ENCODE measurements around the gene RPTN. TPM values are rescaled to one million over a fixed set of nuclear protein-coding genes. Genes with fewer than 3 reads are reported as not detected.

Gene RPTN
- total RNA-seq, 1 experiment from 2014 or later = not detected

DNA sequence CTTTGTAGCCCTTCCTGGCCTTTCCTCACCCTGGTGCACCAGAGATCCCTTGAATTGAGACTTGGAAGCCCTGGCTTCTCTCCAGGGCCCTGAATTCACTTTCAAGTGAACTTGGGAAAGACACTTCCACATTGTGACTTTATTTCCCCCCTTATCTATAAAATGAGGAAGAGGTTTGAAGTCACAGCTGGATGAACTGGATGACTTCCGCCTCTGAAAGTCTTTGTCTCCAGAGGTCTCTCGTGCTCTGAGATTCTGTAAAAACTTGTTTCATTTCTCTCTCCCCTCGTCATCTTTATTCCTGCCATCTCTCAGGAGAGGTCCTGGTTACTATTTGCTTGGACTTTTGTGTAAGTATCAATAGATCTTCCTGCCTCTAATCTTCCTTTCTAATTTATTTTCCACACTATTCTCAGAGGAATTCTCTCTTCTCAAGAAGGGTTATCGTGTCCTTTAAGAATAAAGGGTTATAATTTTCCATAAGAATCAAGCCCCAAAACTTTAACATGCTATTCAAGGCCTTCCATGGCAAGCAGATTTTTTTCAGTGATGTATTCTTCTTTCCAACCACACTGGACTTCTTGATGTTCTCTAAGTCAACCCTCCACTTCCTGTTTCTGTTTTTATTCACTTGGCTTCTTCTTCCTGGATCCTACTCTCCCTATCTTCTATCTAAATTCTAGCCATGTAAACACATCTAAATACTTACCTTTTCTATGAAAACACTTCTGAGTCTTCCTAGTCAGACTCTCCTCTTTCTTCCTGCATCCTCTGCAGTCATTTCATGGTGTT lies 6.5 kb upstream of the RPTN start:
- CTCF ChIA-PET = interaction anchor here (0.8 to 17.5 kb wide), 10 partner anchors 12 to 293 kb away, joined by 3 to 351 read pairs (median 4); no protein-coding TSS in a partner anchor
- Mint-ChIP-seq H3K9me3 (ENCODE audit: unreplicated experiment) (no peaks in the 10 kb centered on the region), H3K4me3 (ENCODE audit: unreplicated experiment) (no peak overlapping the region), H3K36me3 (ENCODE audit: insufficient read depth, unreplicated experiment) (peaks cover 13% of the 10 kb centered on the region), H3K27ac (ENCODE audit: low read depth, unreplicated experiment) (peak overlapping the region; percentile 99), H3K4me1 (ENCODE audit: insufficient read depth, unreplicated experiment) (peaks cover 79% of the 10 kb centered on the region), H3K27me3 (ENCODE audit: insufficient read depth, unreplicated experiment) (no peaks in the 10 kb centered on the region)
- DNase-seq (ENCODE audit: unreplicated experiment) = no peak
- BruUV-seq (replicated peaks) = no TSS peak
- TF ChIP-seq, protein P1, sequence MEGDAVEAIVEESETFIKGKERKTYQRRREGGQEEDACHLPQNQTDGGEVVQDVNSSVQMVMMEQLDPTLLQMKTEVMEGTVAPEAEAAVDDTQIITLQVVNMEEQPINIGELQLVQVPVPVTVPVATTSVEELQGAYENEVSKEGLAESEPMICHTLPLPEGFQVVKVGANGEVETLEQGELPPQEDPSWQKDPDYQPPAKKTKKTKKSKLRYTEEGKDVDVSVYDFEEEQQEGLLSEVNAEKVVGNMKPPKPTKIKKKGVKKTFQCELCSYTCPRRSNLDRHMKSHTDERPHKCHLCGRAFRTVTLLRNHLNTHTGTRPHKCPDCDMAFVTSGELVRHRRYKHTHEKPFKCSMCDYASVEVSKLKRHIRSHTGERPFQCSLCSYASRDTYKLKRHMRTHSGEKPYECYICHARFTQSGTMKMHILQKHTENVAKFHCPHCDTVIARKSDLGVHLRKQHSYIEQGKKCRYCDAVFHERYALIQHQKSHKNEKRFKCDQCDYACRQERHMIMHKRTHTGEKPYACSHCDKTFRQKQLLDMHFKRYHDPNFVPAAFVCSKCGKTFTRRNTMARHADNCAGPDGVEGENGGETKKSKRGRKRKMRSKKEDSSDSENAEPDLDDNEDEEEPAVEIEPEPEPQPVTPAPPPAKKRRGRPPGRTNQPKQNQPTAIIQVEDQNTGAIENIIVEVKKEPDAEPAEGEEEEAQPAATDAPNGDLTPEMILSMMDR (IDR thresholded peaks at IDR 0.05; ENCODE audit: unreplicated experiment) = no peak
- POLR2A ChIA-PET = interaction anchor here (0.7 to 16.3 kb wide), 8 partner anchors 15 to 1385 kb away, joined by 3 to 503 read pairs (median 6); partner anchors contain the start of gene S100A11
- intact Hi-C loops (cut with micrococcal nuclease) = no loop called here

- TF ChIP-seq, protein P1 (IDR thresholded peaks at IDR 0.05; ENCODE audit: unreplicated experiment) = no peak
- peaks cover 13% of the 10 kb centered on the region for H3K36me3 Mint-ChIP-seq (ENCODE audit: insufficient read depth, unreplicated experiment)
- ChIA-PET POLR2A (interaction anchor here (0.7 to 16.3 kb wide), 8 partner anchors 16 to 129 kb away, joined by 3 to 503 read pairs (median 6); partner anchors contain the start of gene S100A11), CTCF (interaction anchor here (0.6 to 17.5 kb wide), 10 partner anchors 13 to 294 kb away, joined by 3 to 351 read pairs (median 4); no protein-coding TSS in a partner anchor)
- no peaks in the 10 kb centered on the region for H3K9me3 Mint-ChIP-seq (ENCODE audit: unreplicated experiment)
- H3K4me1 Mint-ChIP-seq (ENCODE audit: insufficient read depth, unreplicated experiment) = peaks cover 74% of the 10 kb centered on the region
- peak; percentile 72 for DNase-seq (ENCODE audit: unreplicated experiment)
- H3K27me3 Mint-ChIP-seq (ENCODE audit: insufficient read depth, unreplicated experiment) = no peaks in the 10 kb centered on the region
- no peak overlapping the region for H3K4me3 Mint-ChIP-seq (ENCODE audit: unreplicated experiment)
- peak overlapping the region; percentile 99 for H3K27ac Mint-ChIP-seq (ENCODE audit: low read depth, unreplicated experiment)
- no TSS peak for BruUV-seq (replicated peaks)
- intact Hi-C loops (cut with micrococcal nuclease) = no loop called here
Observed at GRCh38 chr1:152164517-152165136, 5.6 kb upstream of the RPTN start.

- TF ChIP-seq, protein P1 (IDR thresholded peaks at IDR 0.05; ENCODE audit: unreplicated experiment) = no peak
- BruUV-seq (replicated peaks) = no TSS peak
- H3K4me1 Mint-ChIP-seq (ENCODE audit: insufficient read depth, unreplicated experiment) = peaks cover 57% of the 10 kb centered on the region
- H3K9me3 Mint-ChIP-seq (ENCODE audit: unreplicated experiment) = no peaks in the 10 kb centered on the region
- H3K36me3 Mint-ChIP-seq (ENCODE audit: insufficient read depth, unreplicated experiment) = peaks cover 7% of the 10 kb centered on the region
- ChIA-PET POLR2A (interaction anchor here (0.7 to 16.3 kb wide), 14 partner anchors 8 to 228 kb away, joined by 3 to 503 read pairs (median 4); partner anchors contain the start of gene S100A11), CTCF (interaction anchor here (0.6 to 17.5 kb wide), 11 partner anchors 10 to 370 kb away, joined by 3 to 351 read pairs (median 4); no protein-coding TSS in a partner anchor)
- no peaks in the 10 kb centered on the region for H3K27me3 Mint-ChIP-seq (ENCODE audit: insufficient read depth, unreplicated experiment)
- H3K27ac Mint-ChIP-seq (ENCODE audit: low read depth, unreplicated experiment) = peak overlapping the region; percentile 99
- DNase-seq (ENCODE audit: unreplicated experiment) = peak; percentile 84
- intact Hi-C loops (cut with micrococcal nuclease) = no loop called here
- no peak overlapping the region for H3K4me3 Mint-ChIP-seq (ENCODE audit: unreplicated experiment)
Observed at GRCh38 chr1:152162792-152163463, 3.9 kb upstream of the RPTN start.
